Trophoblast cell (in vitro differentiated cells and primary cell): ENCODE results near the gene RYR1.

Experiments used
- DNase-seq, 2 donors: peaks; one replicate each; pipeline ENCODE4 v3.0.0-alpha.2; 2016
- H2AFZ ChIP-seq: 2 replicates; pipeline ENCODE4 v1.6.1; 2013; ENCODE audit warnings: low read length, moderate library complexity, mild to moderate bottlenecking; ENCODE audit not compliant: insufficient read depth, poor library complexity
- H2AK5ac ChIP-seq: 2 replicates; pipeline ENCODE4 v1.6.1; 2013; ENCODE audit warnings: mild to moderate bottlenecking, low read length
- H2BK120ac ChIP-seq: 2 replicates; pipeline ENCODE4 v1.6.1; 2013; ENCODE audit warnings: low read length, mild to moderate bottlenecking, moderate library complexity; ENCODE audit not compliant: insufficient read depth, poor library complexity
- H2BK12ac ChIP-seq: 2 replicates; pipeline ENCODE4 v1.6.1; 2013; ENCODE audit warnings: mild to moderate bottlenecking, low read length, moderate library complexity
- H2BK5ac ChIP-seq: 2 replicates; pipeline ENCODE4 v1.6.1; 2013; ENCODE audit warnings: low read length, low read depth, moderate library complexity, mild to moderate bottlenecking; ENCODE audit not compliant: poor library complexity
- H3K14ac ChIP-seq: 2 replicates; pipeline ENCODE4 v1.6.1; 2013; ENCODE audit warnings: mild to moderate bottlenecking, low read length
- H3K18ac ChIP-seq: 2 replicates; pipeline ENCODE4 v1.6.1; 2013; ENCODE audit warnings: mild to moderate bottlenecking, low read length
- H3K23ac ChIP-seq: 2 replicates; pipeline ENCODE4 v1.6.1; 2013; ENCODE audit warnings: low read length
- H3K27ac ChIP-seq: 2 replicates; pipeline ENCODE4 v1.5.1; 2013; ENCODE audit warnings: low read depth, mild to moderate bottlenecking, inconsistent platforms, low read length, moderate library complexity
- H3K27me3 ChIP-seq: 2 replicates; pipeline ENCODE4 v1.6.1; 2013; ENCODE audit warnings: inconsistent platforms, mild to moderate bottlenecking, low read length, moderate library complexity; ENCODE audit not compliant: insufficient read depth
- H3K36me3 ChIP-seq, 2 experiments: 1 replicate in 1 of 2; 2 replicates in 1 of 2; pipeline ENCODE4 v1.6.1; 2013; ENCODE audit warnings: low read length in 2 of 2, mild to moderate bottlenecking in 2 of 2, moderate library complexity in 1 of 2; ENCODE audit not compliant: insufficient read depth in 2 of 2, control insufficient read depth in 1 of 2
- H3K4ac ChIP-seq: 2 replicates; pipeline ENCODE4 v1.6.1; 2013; ENCODE audit warnings: low read depth, mild to moderate bottlenecking, low read length, moderate library complexity
- H3K4me1 ChIP-seq, 2 experiments: 1 replicate in 1 of 2; 2 replicates in 1 of 2; pipeline ENCODE4 v1.6.1; 2013; ENCODE audit warnings: low read length in 2 of 2, mild to moderate bottlenecking in 2 of 2, moderate library complexity in 1 of 2; ENCODE audit not compliant: insufficient read depth in 2 of 2, control insufficient read depth in 1 of 2
- H3K4me2 ChIP-seq: 2 replicates; pipeline ENCODE4 v1.6.1; 2013; ENCODE audit warnings: inconsistent platforms, mild to moderate bottlenecking, low read length, moderate library complexity
- H3K4me3 ChIP-seq: 2 replicates; pipeline ENCODE4 v1.5.1; 2013; ENCODE audit warnings: mild to moderate bottlenecking, low read depth, low read length, inconsistent platforms
- H3K79me1 ChIP-seq: one replicate; pipeline ENCODE4 v1.6.1; 2013; ENCODE audit warnings: low read length
- H3K79me2 ChIP-seq: 2 replicates; pipeline ENCODE4 v1.6.1; 2013; ENCODE audit warnings: low read length, mild to moderate bottlenecking; ENCODE audit not compliant: control insufficient read depth, insufficient read depth, poor library complexity
- H3K9ac ChIP-seq: 2 replicates; pipeline ENCODE4 v1.6.1; 2013; ENCODE audit warnings: mild to moderate bottlenecking, low read length
- H3K9me3 ChIP-seq: 2 replicates; pipeline ENCODE4 v1.6.1; 2013; ENCODE audit warnings: low read depth, mild to moderate bottlenecking, control low read depth, inconsistent platforms, low read length; ENCODE audit not compliant: insufficient read depth
- H4K12ac ChIP-seq: 2 replicates; pipeline ENCODE4 v1.6.1; 2013; ENCODE audit warnings: low read depth, mild to moderate bottlenecking, low read length, moderate library complexity
- H4K8ac ChIP-seq: 2 replicates; pipeline ENCODE4 v1.6.1; 2013; ENCODE audit warnings: low read depth, mild to moderate bottlenecking, low read length, moderate library complexity
- H4K91ac ChIP-seq: one replicate; pipeline ENCODE4 v1.6.1; 2013; ENCODE audit warnings: low read depth, mild to moderate bottlenecking, low read length, moderate library complexity
- WGBS: extraction: QIAGEN DNeasy Blood & Tissue Kit; methylation state at CpG from one replicate; pipeline ENCODE4 v1.1.7; 2013; ENCODE audit warnings: missing lambda C conversion rate; ENCODE audit not compliant: insufficient read length, insufficient coverage; ENCODE audit errors: extremely low coverage; 5-methylcytosine and 5-hydroxymethylcytosine counted together

The RYR1 gene

DNA sequence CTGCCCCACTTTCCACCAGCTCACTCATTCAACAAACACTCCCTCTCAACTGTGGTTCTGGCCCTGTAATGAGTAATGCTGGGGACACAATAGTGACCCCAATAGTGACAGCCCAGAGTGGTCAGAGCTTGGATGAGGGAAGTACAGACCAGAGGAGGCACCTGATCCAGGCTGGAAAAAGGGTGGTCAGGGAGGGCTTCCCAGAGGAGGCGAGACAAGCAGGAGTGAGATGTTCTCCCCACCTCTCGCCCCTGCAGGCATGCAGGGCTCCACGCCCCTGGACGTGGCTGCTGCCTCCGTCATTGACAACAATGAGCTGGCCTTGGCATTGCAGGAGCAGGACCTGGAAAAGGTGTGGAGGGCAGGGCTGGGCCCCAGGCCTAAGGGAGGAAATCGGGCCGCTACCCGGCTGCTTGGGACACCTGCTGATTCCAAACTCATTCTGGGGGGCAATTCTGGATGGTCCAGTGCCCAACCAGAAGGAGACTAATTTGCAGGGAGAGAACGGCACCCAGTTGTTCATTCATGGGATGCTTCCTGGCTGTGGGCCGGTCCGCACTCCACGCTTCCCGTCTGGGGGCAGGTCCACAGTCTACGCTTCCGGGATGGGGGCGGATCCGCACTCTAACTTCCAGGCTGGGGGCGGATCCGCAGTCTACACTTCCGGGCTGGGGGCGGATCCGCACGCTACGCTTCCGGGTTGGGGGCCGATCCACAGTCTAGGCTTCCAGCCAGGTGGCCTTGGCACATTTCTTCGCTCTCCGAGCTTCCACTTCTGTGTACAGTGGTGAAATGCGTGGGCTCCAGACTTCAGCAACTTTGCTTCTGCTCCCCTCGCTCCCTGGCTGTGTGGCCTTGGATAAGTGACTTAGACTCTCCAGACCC lies 63.4 kb downstream of the RYR1 start:
- DNase-seq: no peak

DNA sequence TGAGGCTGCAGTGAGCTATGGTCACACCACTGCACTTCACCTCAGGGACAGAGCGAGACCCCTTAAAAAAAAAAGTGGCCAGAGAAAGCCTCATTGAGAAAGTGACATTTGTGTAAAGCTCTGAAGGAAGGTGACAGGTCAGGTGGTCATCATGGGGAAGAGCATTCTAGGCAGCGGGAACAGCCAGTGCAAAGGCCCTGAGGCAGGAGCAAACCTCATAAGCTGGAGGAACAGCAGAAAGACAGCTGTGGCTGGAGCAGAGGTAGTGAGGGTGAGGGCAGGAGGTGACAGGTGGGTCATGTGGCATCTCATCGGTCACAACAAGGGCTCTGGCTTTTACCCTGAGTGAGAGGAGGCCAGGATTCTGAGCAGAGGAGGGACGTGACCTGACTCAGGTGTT lies 64.4 kb downstream of the RYR1 start:
- no peaks in the 10 kb centered on the region for H3K36me3 ChIP-seq
- no peak overlapping the region for H4K12ac ChIP-seq
- no peak overlapping the region for H4K91ac ChIP-seq
- H2BK5ac ChIP-seq: no peak overlapping the region
- H3K27me3 ChIP-seq: no peaks in the 10 kb centered on the region
- H3K4me2 ChIP-seq: no peak overlapping the region
- no peak overlapping the region for H2AK5ac ChIP-seq
- no peak overlapping the region for H4K8ac ChIP-seq
- no peak overlapping the region for H2BK120ac ChIP-seq
- H3K14ac ChIP-seq: no peak overlapping the region
- no peak overlapping the region for H3K9ac ChIP-seq
- H3K27ac ChIP-seq: no peak overlapping the region
- H2AFZ ChIP-seq: no peak overlapping the region
- peaks cover 3% of the 10 kb centered on the region for H3K9me3 ChIP-seq
- no peaks in the 10 kb centered on the region for H3K79me1 ChIP-seq
- H3K79me2 ChIP-seq: no peaks in the 10 kb centered on the region
- H3K4me1 ChIP-seq: no peaks in the 10 kb centered on the region
- H3K4ac ChIP-seq: no peak overlapping the region
- WGBS: no CpG with 5 or more reads among the region's 4 CpGs
- no peak overlapping the region for H2BK12ac ChIP-seq
- no peak overlapping the region for H3K18ac ChIP-seq
- no peak overlapping the region for H3K4me3 ChIP-seq
- DNase-seq: no peak
- H3K23ac ChIP-seq: no peak overlapping the region

More for the DNA sequence above, 63.4 kb downstream of the RYR1 start:
- Histone ChIP-seq H4K91ac (no peak overlapping the region), H2BK120ac (no peak overlapping the region), H3K9me3 (peaks cover 1% of the 10 kb centered on the region), H2AFZ (no peak overlapping the region), H3K36me3 (no peaks in the 10 kb centered on the region), H2AK5ac (no peak overlapping the region), H4K8ac (no peak overlapping the region), H3K4me1 (no peaks in the 10 kb centered on the region), H3K9ac (no peak overlapping the region), H2BK12ac (no peak overlapping the region), H3K79me2 (no peaks in the 10 kb centered on the region), H3K79me1 (no peaks in the 10 kb centered on the region), H4K12ac (no peak overlapping the region), H3K4me2 (no peak overlapping the region), H3K27ac (no peak overlapping the region), H3K4ac (no peak overlapping the region), H3K4me3 (no peak overlapping the region), H3K14ac (no peak overlapping the region), H3K27me3 (no peaks in the 10 kb centered on the region), H2BK5ac (no peak overlapping the region), H3K18ac (no peak overlapping the region), H3K23ac (no peak overlapping the region)
- WGBS: no CpG with 5 or more reads among the region's 30 CpGs

DNA sequence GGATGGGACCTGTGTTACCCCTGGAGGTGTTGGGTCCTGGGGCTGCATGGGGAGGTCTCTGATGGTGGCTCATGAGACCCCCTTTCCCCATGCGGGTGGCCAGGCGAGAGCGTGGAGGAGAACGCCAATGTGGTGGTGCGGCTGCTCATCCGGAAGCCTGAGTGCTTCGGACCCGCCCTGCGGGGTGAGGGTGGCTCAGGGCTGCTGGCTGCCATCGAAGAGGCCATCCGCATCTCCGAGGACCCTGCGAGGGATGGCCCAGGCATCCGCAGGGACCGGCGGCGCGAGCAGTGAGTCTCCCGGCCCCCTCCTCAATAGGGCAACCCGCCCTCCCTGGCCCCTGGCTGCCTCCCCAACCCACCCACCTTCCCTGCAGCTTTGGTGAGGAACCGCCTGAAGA lies 66.0 kb downstream of the RYR1 start:
- no peak overlapping the region for H3K18ac ChIP-seq
- no peak overlapping the region for H3K9ac ChIP-seq
- H2BK5ac ChIP-seq: no peak overlapping the region
- no peak overlapping the region for H4K8ac ChIP-seq
- no peaks in the 10 kb centered on the region for H3K36me3 ChIP-seq
- H3K9me3 ChIP-seq: peaks cover 3% of the 10 kb centered on the region
- no CpG with 5 or more reads among the region's 21 CpGs for WGBS
- H2AFZ ChIP-seq: no peak overlapping the region
- no peak overlapping the region for H3K4ac ChIP-seq
- H3K27me3 ChIP-seq: no peaks in the 10 kb centered on the region
- DNase-seq: no peak
- H2AK5ac ChIP-seq: no peak overlapping the region
- H3K79me1 ChIP-seq: no peaks in the 10 kb centered on the region
- H4K12ac ChIP-seq: no peak overlapping the region
- H3K4me1 ChIP-seq: no peaks in the 10 kb centered on the region
- no peak overlapping the region for H4K91ac ChIP-seq
- no peak overlapping the region for H3K4me3 ChIP-seq
- no peak overlapping the region for H3K27ac ChIP-seq
- H3K14ac ChIP-seq: no peak overlapping the region
- no peaks in the 10 kb centered on the region for H3K79me2 ChIP-seq
- H3K23ac ChIP-seq: no peak overlapping the region
- no peak overlapping the region for H3K4me2 ChIP-seq
- no peak overlapping the region for H2BK120ac ChIP-seq
- no peak overlapping the region for H2BK12ac ChIP-seq

DNA sequence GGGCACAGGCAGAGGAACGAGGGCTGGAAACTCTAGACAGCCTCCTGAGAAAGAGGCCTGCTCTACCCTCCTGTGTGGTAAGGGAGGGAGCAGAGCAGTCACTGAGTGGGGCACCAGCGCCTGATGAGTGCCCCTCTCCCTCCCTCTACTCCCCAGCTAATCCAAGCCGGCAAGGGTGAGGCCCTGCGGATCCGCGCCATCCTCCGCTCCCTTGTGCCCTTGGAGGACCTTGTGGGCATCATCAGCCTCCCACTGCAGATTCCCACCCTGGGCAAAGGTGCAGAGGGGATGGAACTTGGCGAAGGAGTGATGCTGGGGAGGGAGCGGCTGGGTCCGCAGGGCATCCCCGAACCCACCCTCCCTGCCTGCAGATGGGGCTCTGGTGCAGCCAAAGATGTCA lies 67.0 kb downstream of the RYR1 start:
- Histone ChIP-seq H3K36me3 (no peaks in the 10 kb centered on the region), H3K27me3 (no peaks in the 10 kb centered on the region), H3K23ac (no peak overlapping the region), H2AK5ac (no peak overlapping the region), H2BK5ac (no peak overlapping the region), H3K9ac (no peak overlapping the region), H3K14ac (no peak overlapping the region), H3K79me2 (no peaks in the 10 kb centered on the region), H3K4me2 (no peak overlapping the region), H3K9me3 (peaks cover 3% of the 10 kb centered on the region), H3K4me1 (no peaks in the 10 kb centered on the region), H3K4ac (no peak overlapping the region), H4K91ac (no peak overlapping the region), H2BK12ac (no peak overlapping the region), H4K12ac (no peak overlapping the region), H2AFZ (no peak overlapping the region), H3K79me1 (no peaks in the 10 kb centered on the region), H3K18ac (no peak overlapping the region), H3K4me3 (no peak overlapping the region), H2BK120ac (no peak overlapping the region), H3K27ac (no peak overlapping the region), H4K8ac (no peak overlapping the region)
- no CpG with 5 or more reads among the region's 11 CpGs for WGBS
- DNase-seq: no peak
